GM08714 (cell line): ENCODE measurements around the gene CAPZA2.
A peak's percentile ranks its signal among the peaks of the same experiment; 100 is the strongest.
"Not testable (repeated sequence)": the region's sequence is repeated elsewhere in the genome, so short reads cannot be mapped to it uniquely, and the experiment has no call there.

Experiments used
- H3K4me3 ChIP-seq: fragments of 200-500 bp; sonication (Bioruptor generic); 2 replicates; pipeline ENCODE4 v1.5.1; 2014; ENCODE audit warnings: mild to moderate bottlenecking, low read length, inconsistent platforms
- ZNF274 ChIP-seq: IDR thresholded peaks from 2 replicates; pipeline ENCODE4 v1.6.1; 2012; ENCODE audit warnings: mild to moderate bottlenecking, low read depth, low read length

Gene CAPZA2

DNA sequence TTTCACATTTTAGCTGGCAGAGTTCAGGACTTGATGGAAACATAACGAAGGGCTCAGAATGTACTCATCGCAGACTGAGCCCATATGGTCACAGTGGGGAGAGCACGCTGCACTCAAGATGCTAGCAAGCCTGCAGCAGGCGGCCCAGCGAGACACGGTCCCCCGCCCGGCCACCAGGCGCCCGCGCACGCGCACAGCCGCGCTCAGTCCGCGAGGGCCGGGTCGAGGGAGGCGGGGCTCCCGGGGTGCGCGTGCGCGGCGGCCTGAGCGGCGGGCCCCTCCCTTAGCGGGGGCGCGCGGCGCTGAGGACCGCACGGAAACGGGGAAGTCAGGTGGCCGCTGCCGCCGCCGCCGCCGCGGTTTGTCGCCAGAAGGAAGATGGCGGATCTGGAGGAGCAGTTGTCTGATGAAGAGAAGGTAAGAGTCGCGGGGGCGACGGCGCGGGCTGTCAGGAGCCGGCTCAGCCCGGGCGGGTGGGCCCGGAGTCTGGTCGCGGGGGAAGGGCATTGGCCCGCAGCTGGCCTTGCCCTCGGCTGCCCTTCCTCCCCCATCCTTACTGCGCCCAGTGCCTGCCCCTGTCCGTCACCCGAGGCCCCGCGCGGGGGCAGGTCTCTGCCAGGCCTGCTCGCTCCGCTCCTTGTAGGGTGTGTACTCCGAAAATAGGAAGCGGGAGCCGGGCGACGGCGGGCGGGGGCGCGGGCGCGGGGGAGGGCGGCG, at the start of gene CAPZA2:
Gene CAPZA2, plus strand, starts transcription at position 354 of the 717 bp plus-strand sequence. Its CDS starts 25 bp downstream, at position 379.
- no peak for TF ChIP-seq ZNF274
- H3K4me3 ChIP-seq = peak within 1 kb of the TSS; percentile 95

GRCh38 chr7:116812860-116813259, 49.5 kb upstream of the CAPZA2 start:
- H3K4me3 ChIP-seq = no peak overlapping the region
- TF ChIP-seq ZNF274 = no peak

- not testable (repeated sequence) for H3K4me3 ChIP-seq
Measured at GRCh38 chr7:116813371-116813770, 49.0 kb upstream of the CAPZA2 start.

DNA sequence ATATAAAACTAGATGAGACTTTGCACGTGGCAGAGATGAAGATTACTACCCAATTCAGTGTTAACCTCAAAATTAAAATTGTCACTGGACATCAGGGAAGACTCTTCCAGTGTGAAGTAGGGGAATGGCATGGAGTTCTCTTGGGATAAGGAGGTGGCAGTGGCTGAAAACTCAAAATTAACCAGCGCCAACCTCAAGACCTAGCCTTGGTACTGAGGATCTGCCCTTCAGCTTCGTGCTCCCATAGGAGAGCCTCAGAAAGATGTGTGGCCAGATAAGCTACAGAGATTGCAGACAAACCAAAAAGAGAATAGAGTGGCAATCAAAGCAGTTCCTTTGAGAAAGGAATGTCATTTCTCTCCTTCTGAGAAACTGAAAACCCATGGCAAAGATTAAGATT, 47.3 kb upstream of the CAPZA2 start:
- TF ChIP-seq ZNF274 = no peak
- no peak overlapping the region for H3K4me3 ChIP-seq

GRCh38 chr7:116820149-116820548, 42.2 kb upstream of the CAPZA2 start:
- H3K4me3 ChIP-seq = no peak overlapping the region
- TF ChIP-seq ZNF274 = no peak

GRCh38 chr7:116821647-116822046, 40.7 kb upstream of the CAPZA2 start:
- H3K4me3 ChIP-seq = not testable (repeated sequence)

DNA sequence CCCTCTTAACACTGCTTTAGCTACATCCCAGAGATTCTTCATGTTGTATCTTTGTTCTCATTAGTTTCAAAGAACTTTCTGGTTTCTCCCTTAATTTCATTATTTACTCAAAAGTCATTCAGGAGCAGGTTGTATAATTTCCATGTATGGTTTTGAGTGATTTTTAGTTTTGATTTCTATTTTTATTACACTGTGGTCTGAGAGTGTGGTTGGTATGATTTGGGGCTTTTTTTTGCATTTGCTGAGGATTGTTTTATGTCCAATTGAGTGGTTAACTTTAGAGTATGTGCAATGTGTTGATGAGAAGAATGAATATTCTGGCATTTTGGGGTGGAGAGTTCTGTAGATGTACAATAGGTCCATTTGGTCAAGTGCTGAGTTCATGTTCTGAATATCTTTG, 37.9 kb upstream of the CAPZA2 start:
- no peak overlapping the region for H3K4me3 ChIP-seq
- no peak for TF ChIP-seq ZNF274

DNA sequence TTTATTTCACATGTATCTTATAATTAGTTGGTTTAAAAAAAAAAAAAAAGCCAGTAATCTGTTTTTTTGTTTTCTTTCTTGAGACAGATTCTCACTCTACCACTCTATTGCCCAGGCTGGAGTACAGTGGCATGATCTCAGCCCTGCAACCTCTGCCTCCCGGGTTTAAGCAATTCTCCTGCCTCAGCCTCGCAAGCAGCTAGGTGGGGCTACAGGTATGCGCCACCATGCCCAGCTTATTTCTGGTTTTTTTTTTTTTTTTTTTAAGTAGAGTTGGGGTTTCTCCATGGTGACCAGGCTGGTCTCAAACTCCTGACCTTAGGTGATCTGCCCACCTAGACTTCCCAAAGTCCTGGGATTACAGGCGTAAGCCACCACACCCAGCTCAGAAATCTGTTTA, 34.1 kb upstream of the CAPZA2 start:
- H3K4me3 ChIP-seq = no peak overlapping the region
- no peak for TF ChIP-seq ZNF274

- TF ChIP-seq ZNF274 = no peak
- H3K4me3 ChIP-seq = no peak overlapping the region
Measured at GRCh38 chr7:116829041-116829440, 33.3 kb upstream of the CAPZA2 start.

GRCh38 chr7:116829493-116829892, 32.9 kb upstream of the CAPZA2 start:
- no peak for TF ChIP-seq ZNF274
- no peak overlapping the region for H3K4me3 ChIP-seq

DNA sequence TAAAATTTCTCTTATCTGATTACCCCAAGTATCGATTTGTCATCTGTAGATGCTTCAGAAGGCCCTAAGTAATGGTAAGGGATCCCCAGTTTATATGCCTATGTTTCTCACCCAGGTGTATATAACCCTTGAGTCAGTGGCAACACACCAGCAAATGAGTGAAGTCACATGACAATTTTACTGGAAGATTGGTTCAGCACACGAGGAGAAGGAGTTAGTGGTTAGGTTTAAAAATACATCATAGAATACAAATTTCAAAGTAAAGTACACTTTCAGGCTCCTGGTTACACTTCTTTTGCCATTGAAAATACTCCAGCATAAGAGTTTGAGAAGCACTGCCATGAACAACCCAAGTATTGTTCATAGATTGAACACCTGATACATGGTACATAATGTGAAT, 29.7 kb upstream of the CAPZA2 start:
- H3K4me3 ChIP-seq = no peak overlapping the region
- TF ChIP-seq ZNF274 = no peak

DNA sequence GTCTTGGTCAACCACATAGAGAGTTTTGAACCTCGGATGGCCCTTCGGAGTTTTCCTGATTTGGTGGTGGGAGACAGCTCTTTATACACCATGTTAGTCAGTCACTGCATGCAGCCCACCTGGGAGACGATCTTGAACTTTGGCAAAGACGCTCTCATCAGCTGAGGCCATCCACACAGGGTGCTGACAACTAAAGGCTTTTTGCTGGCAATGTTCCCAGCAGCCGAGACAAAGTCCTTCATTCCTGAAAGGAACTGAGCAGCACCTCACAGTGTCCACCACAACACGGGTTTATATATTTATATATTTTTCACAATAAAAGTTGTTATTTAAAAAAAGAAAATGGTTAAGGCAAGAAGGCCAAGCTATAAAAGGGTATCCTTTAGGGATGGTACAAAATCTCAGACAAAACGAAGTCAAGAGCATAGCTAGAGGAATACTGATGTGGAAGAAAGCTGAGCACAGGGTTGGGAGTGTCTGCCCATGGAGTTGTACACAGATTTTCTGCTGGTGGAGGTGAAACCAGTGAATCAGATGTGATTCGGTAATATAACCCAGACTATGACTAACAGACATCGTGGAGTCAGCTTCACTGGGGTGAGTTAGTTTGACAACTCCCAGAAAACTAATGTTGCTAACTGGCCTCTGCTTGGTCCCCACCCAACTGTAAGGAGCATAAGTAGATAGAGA, 27.4 kb upstream of the CAPZA2 start:
- TF ChIP-seq ZNF274 = no peak

GRCh38 chr7:116836048-116836447, 26.3 kb upstream of the CAPZA2 start:
- no peak for TF ChIP-seq ZNF274
- no peak overlapping the region for H3K4me3 ChIP-seq

More for the DNA sequence above, 27.4 kb upstream of the CAPZA2 start:
- H3K4me3 ChIP-seq = no peak overlapping the region

GRCh38 chr7:116836911-116837310, 25.5 kb upstream of the CAPZA2 start:
- no peak for TF ChIP-seq ZNF274
- H3K4me3 ChIP-seq = no peak overlapping the region

GRCh38 chr7:116837586-116837985, 24.8 kb upstream of the CAPZA2 start:
- H3K4me3 ChIP-seq = no peak overlapping the region
- TF ChIP-seq ZNF274 = no peak
